Type B pancreatic cell (in vitro differentiated cells): ENCODE results near the gene AKT2. TPM values are rescaled to one million over a fixed set of nuclear protein-coding genes. Genes with fewer than 3 reads are reported as not detected.

ENCODE experiments used
- DNase-seq: peaks from one replicate; pipeline ENCODE4 v3.0.0; 2021; ENCODE audit warnings: mixed read lengths; ENCODE audit not compliant: unreplicated experiment; ENCODE audit errors: extremely low spot score
- H3K27ac Mint-ChIP-seq: 2 replicates; pipeline ENCODE4 v1.8.0; 2021; ENCODE audit warnings: mild to moderate bottlenecking, mixed read lengths
- H3K27me3 Mint-ChIP-seq: 2 replicates; pipeline ENCODE4 v1.8.0; 2021; ENCODE audit warnings: mixed read lengths
- H3K36me3 Mint-ChIP-seq: 2 replicates; pipeline ENCODE4 v1.8.0; 2021; ENCODE audit warnings: mixed read lengths
- H3K4me1 Mint-ChIP-seq: one replicate; pipeline ENCODE4 v1.8.0; 2021; ENCODE audit warnings: mixed read lengths; ENCODE audit not compliant: unreplicated experiment
- H3K4me3 Mint-ChIP-seq: 2 replicates; pipeline ENCODE4 v1.8.0; 2021; ENCODE audit warnings: mild to moderate bottlenecking, mixed read lengths
- H3K9me3 Mint-ChIP-seq: 2 replicates; pipeline ENCODE4 v1.8.0; 2021; ENCODE audit warnings: mixed read lengths
- CTCF ChIP-seq: fragments of 200-600 bp; sonication (generic); conservative IDR thresholded peaks from 2 replicates; pipeline ENCODE4 v1.5.0; 2021; ENCODE audit warnings: antibody characterized with exemption, mild to moderate bottlenecking
- total RNA-seq: library from RNA; stranded (reverse); gene quantifications from 2 replicates; pipeline ENCODE4 v1.2.1, GENCODE V29; 2021; ENCODE audit warnings: low replicate concordance

AKT2 gene
- total RNA-seq, 1 donor from 2014 or later = 149 TPM

GRCh38 chr19:40265763-40266099 is 19.4 kb downstream of the AKT2 start:
- Mint-ChIP-seq H3K4me3 (no peak overlapping the region), H3K9me3 (no peaks in the 10 kb centered on the region), H3K4me1 (peaks cover 7% of the 10 kb centered on the region), H3K27ac (no peak overlapping the region), H3K36me3 (peaks cover 7% of the 10 kb centered on the region), H3K27me3 (no peaks in the 10 kb centered on the region)
- TF ChIP-seq CTCF = no peak
- no peak for DNase-seq

- H3K27me3 Mint-ChIP-seq = no peaks in the 10 kb centered on the region
- no peak for TF ChIP-seq CTCF
- H3K4me1 Mint-ChIP-seq = peaks cover 7% of the 10 kb centered on the region
- H3K9me3 Mint-ChIP-seq = no peaks in the 10 kb centered on the region
- H3K27ac Mint-ChIP-seq = no peak overlapping the region
- DNase-seq = no peak
- no peak overlapping the region for H3K4me3 Mint-ChIP-seq
- peaks cover 9% of the 10 kb centered on the region for H3K36me3 Mint-ChIP-seq
Measured at GRCh38 chr19:40265055-40265762, 19.9 kb downstream of the AKT2 start.

GRCh38 chr19:40264314-40265054 is 20.7 kb downstream of the AKT2 start:
- H3K27me3 Mint-ChIP-seq = no peaks in the 10 kb centered on the region
- no peaks in the 10 kb centered on the region for H3K9me3 Mint-ChIP-seq
- H3K27ac Mint-ChIP-seq = no peak overlapping the region
- TF ChIP-seq CTCF = no peak
- peaks cover 11% of the 10 kb centered on the region for H3K4me1 Mint-ChIP-seq
- no peak for DNase-seq
- peaks cover 11% of the 10 kb centered on the region for H3K36me3 Mint-ChIP-seq
- H3K4me3 Mint-ChIP-seq = no peak overlapping the region

GRCh38 chr19:40263440-40264313 is 21.5 kb downstream of the AKT2 start:
- Mint-ChIP-seq H3K4me1 (peaks cover 12% of the 10 kb centered on the region), H3K27me3 (no peaks in the 10 kb centered on the region), H3K27ac (no peak overlapping the region), H3K4me3 (no peak overlapping the region), H3K9me3 (no peaks in the 10 kb centered on the region), H3K36me3 (peaks cover 10% of the 10 kb centered on the region)
- TF ChIP-seq CTCF = no peak
- DNase-seq = no peak

GRCh38 chr19:40262422-40262821 is 22.7 kb downstream of the AKT2 start:
- no peaks in the 10 kb centered on the region for H3K9me3 Mint-ChIP-seq
- no peaks in the 10 kb centered on the region for H3K27me3 Mint-ChIP-seq
- no peak overlapping the region for H3K27ac Mint-ChIP-seq
- no peak for TF ChIP-seq CTCF
- H3K4me1 Mint-ChIP-seq = peaks cover 12% of the 10 kb centered on the region
- peaks cover 10% of the 10 kb centered on the region for H3K36me3 Mint-ChIP-seq
- no peak for DNase-seq
- no peak overlapping the region for H3K4me3 Mint-ChIP-seq
